Fibroblast of lung (primary cell): ENCODE results near the gene PRDM8. TPM values are rescaled to one million over a fixed set of nuclear protein-coding genes. Genes with fewer than 3 reads are reported as not detected.

Experiments
- DNase-seq, 2 donors: peaks; one replicate each; pipeline versions ENCODE4 v3.0.0 to v3.0.0-alpha.2; 2010; ENCODE audit warnings: low read depth in 2 of 2
- H2AFZ ChIP-seq: 2 replicates; pipeline ENCODE4 v1.5.1; 2012; ENCODE audit warnings: low read length, control low read depth, inconsistent platforms
- H3K27ac ChIP-seq: 2 replicates; pipeline ENCODE4 v1.5.1; 2011; ENCODE audit warnings: low read length, control low read depth; ENCODE audit not compliant: insufficient read depth
- H3K27me3 ChIP-seq: 2 replicates; pipeline ENCODE4 v1.5.1; 2011; ENCODE audit warnings: mild to moderate bottlenecking, low read length; ENCODE audit not compliant: control insufficient read depth, insufficient read depth
- H3K36me3 ChIP-seq: 2 replicates; pipeline ENCODE4 v1.5.1; 2011; ENCODE audit warnings: low read length; ENCODE audit not compliant: control insufficient read depth, insufficient read depth
- H3K4me1 ChIP-seq: 2 replicates; pipeline ENCODE4 v1.5.1; 2011; ENCODE audit warnings: low read length; ENCODE audit not compliant: control insufficient read depth, insufficient read depth; ENCODE audit errors: extremely low read depth
- H3K4me2 ChIP-seq: 2 replicates; pipeline ENCODE4 v1.5.1; 2011; ENCODE audit warnings: low read length, control low read depth; ENCODE audit not compliant: insufficient read depth; ENCODE audit errors: extremely low read depth
- H3K4me3 ChIP-seq, 4 experiments: fragments of 200-600 bp in 1 of 4; sonication (generic) in 1 of 4; replicated peaks in 1 of 4; 2 replicates each; pipeline ENCODE4 v1.5.1; 2011 to 2016; ENCODE audit warnings: low read length in 4 of 4, low read depth in 3 of 4, mild to moderate bottlenecking in 3 of 4, control low read depth in 2 of 4, inconsistent platforms in 1 of 4, mixed read lengths in 1 of 4; ENCODE audit not compliant: insufficient read depth in 1 of 4; ENCODE audit errors: control extremely low read depth in 1 of 4
- H3K79me2 ChIP-seq: 2 replicates; pipeline ENCODE4 v1.5.1; 2012; ENCODE audit warnings: mild to moderate bottlenecking, low read length, inconsistent platforms; ENCODE audit not compliant: control insufficient read depth, insufficient read depth
- H3K9ac ChIP-seq: 2 replicates; pipeline ENCODE4 v1.5.1; 2011; ENCODE audit warnings: mild to moderate bottlenecking, low read length, control low read depth; ENCODE audit not compliant: insufficient read depth
- H3K9me3 ChIP-seq: 2 replicates; pipeline ENCODE4 v1.5.1; 2012; ENCODE audit warnings: low read depth, low read length; ENCODE audit not compliant: control insufficient read depth, insufficient read depth
- H4K20me1 ChIP-seq: 2 replicates; pipeline ENCODE4 v1.5.1; 2011; ENCODE audit warnings: low read length; ENCODE audit not compliant: control insufficient read depth, insufficient read depth; ENCODE audit errors: extremely low read depth
- EZH2 ChIP-seq: IDR thresholded peaks from 2 replicates; pipeline ENCODE4 v1.5.1; 2012; ENCODE audit warnings: low read length, control low read depth, mild to moderate bottlenecking; ENCODE audit errors: missing control alignments
- polyA plus RNA-seq, 2 donors: library from polyadenylated mRNA; depleted of rRNA in 1 of 2; stranded (reverse) in 1 of 2; unstranded in 1 of 2; fragments of >200 nt; gene quantifications; 2 replicates each; pipeline ENCODE4 v1.2.1, GENCODE V29; 2011 to 2012; ENCODE audit warnings: missing spikeins in 1 of 2
- total RNA-seq: library from RNA; depleted of rRNA; stranded (reverse); fragments of >200 nt; gene quantifications from 2 replicates; pipeline ENCODE4 v1.2.1, GENCODE V29; 2014
- TF ChIP-seq, protein P1 (sequence below), 2 donors: IDR thresholded peaks in 1 of 2; conservative IDR thresholded peaks in 1 of 2; 1 replicate in 1 of 2; 2 replicates in 1 of 2; pipeline ENCODE4 v1.5.1; 2011 to 2012; ENCODE audit warnings: low read length in 2 of 2, control low read depth in 1 of 2, inconsistent platforms in 1 of 2, low read depth in 1 of 2, mild to moderate bottlenecking in 1 of 2

PRDM8 gene
- total and polyA plus RNA-seq, 2 donors (not counting 1 experiment from before 2014, with no cell fraction given): 3.3 to 8.8 TPM

GRCh38 chr4:80197601-80198440, 518 bp downstream of the PRDM8 start:
- Histone ChIP-seq H3K27ac (peak overlapping the region; percentile 14), H3K9me3 (no peaks in the 10 kb centered on the region), H3K79me2 (peaks cover 15% of the 10 kb centered on the region), H3K4me2 (peak overlapping the region; percentile 75), H3K4me3 (peak overlapping the region; percentile 39 to 57 (median 45)), H2AFZ (no peak overlapping the region), H4K20me1 (no peaks in the 10 kb centered on the region), H3K4me1 (peaks cover 9% of the 10 kb centered on the region), H3K36me3 (no peaks in the 10 kb centered on the region), H3K27me3 (no peaks in the 10 kb centered on the region), H3K9ac (peak overlapping the region; percentile 27)
- peak in 1 of 2 donors; percentile 39 for DNase-seq
- no peak for TF ChIP-seq EZH2
- TF ChIP-seq, protein P1, sequence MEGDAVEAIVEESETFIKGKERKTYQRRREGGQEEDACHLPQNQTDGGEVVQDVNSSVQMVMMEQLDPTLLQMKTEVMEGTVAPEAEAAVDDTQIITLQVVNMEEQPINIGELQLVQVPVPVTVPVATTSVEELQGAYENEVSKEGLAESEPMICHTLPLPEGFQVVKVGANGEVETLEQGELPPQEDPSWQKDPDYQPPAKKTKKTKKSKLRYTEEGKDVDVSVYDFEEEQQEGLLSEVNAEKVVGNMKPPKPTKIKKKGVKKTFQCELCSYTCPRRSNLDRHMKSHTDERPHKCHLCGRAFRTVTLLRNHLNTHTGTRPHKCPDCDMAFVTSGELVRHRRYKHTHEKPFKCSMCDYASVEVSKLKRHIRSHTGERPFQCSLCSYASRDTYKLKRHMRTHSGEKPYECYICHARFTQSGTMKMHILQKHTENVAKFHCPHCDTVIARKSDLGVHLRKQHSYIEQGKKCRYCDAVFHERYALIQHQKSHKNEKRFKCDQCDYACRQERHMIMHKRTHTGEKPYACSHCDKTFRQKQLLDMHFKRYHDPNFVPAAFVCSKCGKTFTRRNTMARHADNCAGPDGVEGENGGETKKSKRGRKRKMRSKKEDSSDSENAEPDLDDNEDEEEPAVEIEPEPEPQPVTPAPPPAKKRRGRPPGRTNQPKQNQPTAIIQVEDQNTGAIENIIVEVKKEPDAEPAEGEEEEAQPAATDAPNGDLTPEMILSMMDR (conservative IDR thresholded peaks at IDR 0.05 in 1 of 2, IDR thresholded peaks at IDR 0.05 in 1 of 2; ENCODE audit: low read depth in 1 of 2, low read length in 2 of 2): no peak

DNA sequence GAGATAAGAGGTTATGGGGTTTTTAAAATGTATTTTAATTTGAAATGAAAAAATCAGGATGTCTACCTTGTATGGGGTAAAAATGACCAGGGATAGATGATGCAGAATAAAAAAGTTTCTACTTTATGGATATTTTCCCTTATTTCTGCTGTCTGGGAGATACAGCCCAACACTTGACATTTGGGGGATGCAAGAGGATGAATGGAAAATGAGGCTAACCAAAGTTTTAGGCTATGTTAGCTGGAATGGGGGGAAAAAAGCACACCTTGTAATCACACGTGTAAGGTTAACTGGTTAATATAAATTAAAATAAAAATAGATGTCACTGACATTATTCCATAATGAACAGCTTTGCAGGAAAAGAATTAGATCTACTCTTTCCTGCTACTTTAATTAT, 1.1 kb downstream of the PRDM8 start:
- Histone ChIP-seq H3K27ac (no peak overlapping the region), H3K4me1 (peaks cover 7% of the 10 kb centered on the region), H3K36me3 (peaks cover 3% of the 10 kb centered on the region), H3K9ac (no peak overlapping the region), H3K27me3 (no peaks in the 10 kb centered on the region), H3K4me3 (peak overlapping the region in 3 of 4 experiments; percentile 44 to 57 (median 46)), H2AFZ (no peak overlapping the region), H4K20me1 (no peaks in the 10 kb centered on the region), H3K79me2 (peaks cover 19% of the 10 kb centered on the region), H3K4me2 (peak overlapping the region; percentile 75), H3K9me3 (no peaks in the 10 kb centered on the region)
- no peak for DNase-seq
- no peak for TF ChIP-seq EZH2
- TF ChIP-seq, protein P1 (conservative IDR thresholded peaks at IDR 0.05 in 1 of 2, IDR thresholded peaks at IDR 0.05 in 1 of 2; ENCODE audit: low read depth in 1 of 2, low read length in 2 of 2): no peak

GRCh38 chr4:80199004-80199560, 1.8 kb downstream of the PRDM8 start:
- peaks cover 19% of the 10 kb centered on the region for H3K79me2 ChIP-seq
- H3K27ac ChIP-seq: no peak overlapping the region
- H3K36me3 ChIP-seq: peaks cover 3% of the 10 kb centered on the region
- no peak overlapping the region for H3K9ac ChIP-seq
- H3K4me2 ChIP-seq: peak overlapping the region; percentile 27
- peak overlapping the region in 2 of 4 experiments; percentile 4 to 57 for H3K4me3 ChIP-seq
- TF ChIP-seq EZH2: no peak
- TF ChIP-seq, protein P1 (conservative IDR thresholded peaks at IDR 0.05 in 1 of 2, IDR thresholded peaks at IDR 0.05 in 1 of 2; ENCODE audit: low read depth in 1 of 2, low read length in 2 of 2): no peak
- no peaks in the 10 kb centered on the region for H4K20me1 ChIP-seq
- peaks cover 7% of the 10 kb centered on the region for H3K4me1 ChIP-seq
- no peaks in the 10 kb centered on the region for H3K9me3 ChIP-seq
- DNase-seq: no peak
- H2AFZ ChIP-seq: no peak overlapping the region
- no peaks in the 10 kb centered on the region for H3K27me3 ChIP-seq
